Activated CD8-positive, alpha-beta memory T cell treated with anti-CD3 and anti-CD28 coated beads, Interleukin-2, amount 50 U/mL, for 48 hours (primary cell): Measurements from ENCODE around the gene CARD14.
"Not testable (repeated sequence)": the region's sequence is repeated elsewhere in the genome, so short reads cannot be mapped to it uniquely, and the experiment has no call there.

Source experiments
- DNase-seq: peaks from one replicate; pipeline ENCODE4 v3.0.0-alpha.2; 2020

CARD14 gene

DNA sequence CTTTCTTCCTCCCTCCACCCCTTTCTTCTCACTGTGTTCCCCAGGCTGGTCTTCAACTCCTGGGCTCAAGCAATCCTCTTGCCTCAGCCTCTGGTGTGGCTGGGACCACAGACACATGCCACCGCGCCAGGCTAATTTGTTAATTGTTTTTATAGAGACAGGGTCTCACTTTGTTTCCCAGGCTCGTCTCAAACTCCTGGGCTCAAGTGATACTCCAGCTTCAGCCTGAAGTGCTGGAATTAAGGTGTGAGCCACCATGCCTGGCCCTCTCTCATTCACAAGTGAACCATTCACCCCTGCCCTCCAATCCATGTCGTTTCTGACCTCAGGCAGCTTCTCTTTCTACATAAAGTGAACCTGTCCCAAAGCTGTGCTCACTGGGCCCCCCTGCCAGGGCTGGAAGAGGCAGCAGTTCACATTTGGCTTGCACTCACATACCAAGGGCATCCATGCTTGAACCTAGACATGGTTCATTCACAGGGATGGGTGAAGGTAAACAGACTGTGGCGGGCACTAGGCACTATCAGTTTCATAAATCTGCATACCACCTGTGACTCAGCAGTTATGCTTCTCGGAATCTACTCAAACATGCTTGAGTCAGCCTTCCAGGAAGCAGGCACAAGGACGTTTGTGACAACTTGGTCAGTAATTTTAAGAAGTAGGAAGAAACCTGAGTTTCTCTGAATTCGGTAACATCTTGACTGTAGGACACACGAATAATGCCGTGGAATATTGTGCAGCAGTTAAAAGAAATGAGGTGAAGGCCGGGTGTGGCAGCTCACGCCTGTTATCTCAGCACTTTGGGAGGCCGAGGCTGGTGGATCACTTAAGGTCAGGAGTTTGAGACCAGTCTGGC is 84.8 kb downstream of the CARD14 start:
- peak; percentile 76 for DNase-seq

GRCh38 chr17:80256034-80256350 is 86.2 kb downstream of the CARD14 start:
- no peak for DNase-seq

DNA sequence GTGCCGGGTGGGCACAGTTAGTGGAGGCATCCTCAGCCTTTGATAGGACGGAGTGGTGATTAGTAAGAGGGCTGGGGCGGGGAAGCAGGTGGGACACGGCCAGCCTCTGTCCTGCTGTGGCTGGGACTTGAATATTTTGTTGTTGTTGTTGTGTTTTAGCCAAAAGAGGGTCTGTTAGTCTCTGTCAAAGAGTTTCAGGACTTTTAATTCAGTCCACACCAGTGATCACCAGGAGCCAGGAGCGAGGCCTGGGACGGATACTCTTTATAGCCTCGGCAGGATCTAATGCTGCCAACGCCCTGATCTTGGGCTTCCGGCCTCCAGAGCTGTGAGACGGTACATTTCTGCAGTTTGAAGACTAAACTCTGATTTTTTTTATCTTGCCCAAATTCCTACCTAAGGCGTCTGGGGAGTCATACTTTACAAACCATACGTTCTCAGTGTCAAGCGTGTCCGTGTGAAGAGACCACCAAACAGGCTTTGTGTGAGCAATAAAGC is 87.9 kb downstream of the CARD14 start:
- DNase-seq: no peak

DNA sequence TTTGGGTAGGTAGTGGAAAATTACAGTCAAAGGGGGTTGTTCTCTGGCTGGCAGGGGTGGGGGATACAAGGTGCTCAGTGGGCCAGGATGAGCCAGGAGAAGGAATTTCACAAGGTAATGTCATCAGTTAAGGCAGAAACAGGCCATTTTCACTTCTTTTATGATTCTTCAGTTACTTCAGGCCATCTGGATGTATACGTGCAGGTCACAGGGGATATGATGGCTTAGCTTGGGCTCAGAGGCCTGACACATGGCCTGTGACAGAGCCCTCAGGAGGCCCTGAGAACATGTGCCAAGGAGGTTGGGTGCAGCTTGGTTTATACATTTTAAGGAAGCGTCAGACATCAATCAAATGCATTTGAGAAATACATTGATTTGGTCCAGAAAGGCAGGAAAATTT is 88.5 kb downstream of the CARD14 start:
- not testable (repeated sequence) for DNase-seq
